Measurements from ENCODE around the gene USP35.
A peak's percentile ranks its signal among the peaks of the same experiment; 100 is the strongest.

The USP35 gene

DNA sequence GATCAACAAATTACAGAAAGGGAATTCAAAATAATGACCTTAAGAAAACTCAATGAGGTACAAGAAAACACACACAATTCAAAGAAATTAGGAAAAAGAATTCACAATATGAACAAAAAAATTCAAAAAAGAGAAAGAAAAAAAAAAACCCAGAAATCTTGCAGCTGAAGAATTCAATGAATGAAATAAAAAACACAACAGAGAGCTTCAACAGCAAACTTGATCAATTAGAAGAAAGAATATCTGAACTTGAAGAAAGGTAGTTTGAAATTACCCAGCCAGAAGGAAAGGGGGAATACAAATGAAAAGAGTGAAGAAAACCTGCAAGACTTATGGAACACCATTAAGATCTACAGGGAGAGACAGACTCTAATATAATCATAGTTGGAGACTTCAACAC lies 52.8 kb downstream of the USP35 start:
- no peak for DNase-seq

DNA sequence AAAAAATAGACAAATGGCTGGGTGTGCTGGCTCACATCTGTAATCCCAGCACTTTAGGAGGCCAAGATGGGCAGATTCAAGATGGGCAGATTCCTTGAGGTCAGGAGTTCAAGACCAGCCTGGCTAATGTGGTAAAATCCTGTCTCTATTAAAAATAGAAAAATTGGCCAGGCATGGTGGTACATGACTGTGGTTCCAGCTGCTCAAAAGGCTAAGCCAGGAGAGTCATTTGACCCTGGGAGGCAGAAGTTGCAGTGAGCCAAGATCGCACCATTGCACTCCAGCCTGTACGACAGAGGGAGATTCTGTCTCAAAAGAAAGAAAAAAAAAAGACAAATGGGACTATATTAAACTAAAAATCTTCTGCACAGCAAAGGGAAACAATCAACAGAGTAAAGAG lies 55.4 kb downstream of the USP35 start:
- DNase-seq: no peak

DNA sequence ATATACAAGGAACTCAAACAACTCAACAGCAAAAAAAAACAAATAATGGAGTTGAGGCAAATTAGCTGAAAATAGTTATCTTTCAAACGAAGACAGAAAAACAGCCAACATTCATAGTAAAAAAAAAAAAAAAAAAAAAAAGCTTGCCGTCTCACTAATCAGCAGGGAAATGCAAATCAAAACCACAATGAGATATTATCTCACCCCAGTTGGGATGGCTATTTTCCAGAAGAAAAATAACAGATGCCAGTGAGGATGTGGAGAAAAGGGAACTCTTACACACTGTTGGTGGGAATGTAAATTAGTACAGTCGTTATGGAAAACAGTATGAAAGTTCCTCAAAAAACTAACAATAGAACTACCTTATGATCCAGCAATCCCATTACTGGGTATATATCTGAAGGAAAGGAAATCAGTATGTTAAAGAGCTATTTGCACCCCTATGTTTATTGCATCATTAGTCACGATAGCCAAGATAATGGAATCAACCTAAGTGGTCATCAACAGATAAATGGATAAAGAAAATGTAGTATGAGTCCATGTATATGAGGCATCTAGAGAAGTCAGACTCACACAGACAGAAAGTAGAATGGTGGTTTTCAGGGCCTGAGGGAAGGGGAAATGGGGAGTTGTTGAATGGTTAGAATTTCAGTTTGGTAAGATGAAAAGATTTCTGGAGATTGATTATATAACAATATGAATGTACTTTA lies 56.0 kb downstream of the USP35 start:
- no peak for DNase-seq

DNA sequence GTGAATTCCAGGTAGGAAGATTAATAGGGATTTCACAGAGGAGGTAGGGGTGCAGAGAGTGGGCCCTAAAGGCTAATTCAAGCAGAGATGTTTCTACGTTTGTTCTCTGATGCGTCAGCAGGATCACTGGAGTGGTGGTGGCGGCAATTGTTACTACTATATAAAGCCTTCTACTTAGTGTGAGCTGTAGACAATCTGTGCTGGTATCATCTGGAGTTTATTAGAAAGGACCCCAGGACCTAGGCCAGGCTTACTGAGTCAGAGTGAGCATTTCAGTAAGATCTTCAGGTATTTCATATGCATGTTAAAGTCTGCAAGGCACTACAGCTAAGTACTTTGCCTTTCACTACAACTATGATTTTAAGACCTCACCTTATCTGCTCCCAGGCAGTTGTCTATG lies 59.5 kb downstream of the USP35 start:
- DNase-seq: no peak

DNA sequence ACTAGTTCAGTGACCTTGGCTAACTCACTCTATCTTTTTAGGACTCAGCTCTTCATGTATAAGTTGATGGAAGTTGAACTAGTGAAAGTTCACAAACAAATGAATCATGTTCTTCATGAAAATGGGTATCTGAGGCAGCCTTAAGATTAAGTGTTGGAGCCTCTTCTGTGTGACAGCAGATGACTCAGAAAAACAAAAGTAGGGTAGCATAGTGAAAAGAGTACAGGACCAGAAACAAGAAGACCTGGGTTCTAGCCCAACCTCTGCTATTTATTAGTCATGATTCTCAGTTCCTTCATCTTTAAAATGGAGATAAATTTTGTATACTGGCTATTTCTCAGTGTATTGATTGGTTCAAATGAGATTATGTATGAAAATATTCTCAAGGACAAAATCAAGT lies 60.2 kb downstream of the USP35 start:
- DNase-seq: no peak

DNA sequence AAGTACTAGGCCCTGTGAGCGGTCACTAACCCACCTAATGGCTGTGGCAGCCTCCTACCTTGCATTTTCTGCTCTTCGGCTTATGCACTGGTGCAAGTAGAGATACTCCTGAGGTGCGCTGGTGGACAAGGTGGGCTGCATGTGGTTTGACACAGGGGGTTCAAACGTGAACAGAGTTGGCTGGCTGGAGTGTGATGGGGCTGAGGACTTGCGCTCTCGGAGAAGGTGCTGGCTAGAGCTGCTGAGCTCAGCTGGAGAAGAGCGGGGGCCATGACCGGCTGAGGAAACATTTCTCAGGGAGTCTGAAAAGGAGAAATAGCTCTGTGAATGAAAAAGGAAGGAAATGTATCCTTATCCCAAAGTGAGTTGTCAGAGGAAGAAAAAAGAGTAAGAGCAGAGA lies 61.4 kb downstream of the USP35 start:
- DNase-seq: no peak

DNA sequence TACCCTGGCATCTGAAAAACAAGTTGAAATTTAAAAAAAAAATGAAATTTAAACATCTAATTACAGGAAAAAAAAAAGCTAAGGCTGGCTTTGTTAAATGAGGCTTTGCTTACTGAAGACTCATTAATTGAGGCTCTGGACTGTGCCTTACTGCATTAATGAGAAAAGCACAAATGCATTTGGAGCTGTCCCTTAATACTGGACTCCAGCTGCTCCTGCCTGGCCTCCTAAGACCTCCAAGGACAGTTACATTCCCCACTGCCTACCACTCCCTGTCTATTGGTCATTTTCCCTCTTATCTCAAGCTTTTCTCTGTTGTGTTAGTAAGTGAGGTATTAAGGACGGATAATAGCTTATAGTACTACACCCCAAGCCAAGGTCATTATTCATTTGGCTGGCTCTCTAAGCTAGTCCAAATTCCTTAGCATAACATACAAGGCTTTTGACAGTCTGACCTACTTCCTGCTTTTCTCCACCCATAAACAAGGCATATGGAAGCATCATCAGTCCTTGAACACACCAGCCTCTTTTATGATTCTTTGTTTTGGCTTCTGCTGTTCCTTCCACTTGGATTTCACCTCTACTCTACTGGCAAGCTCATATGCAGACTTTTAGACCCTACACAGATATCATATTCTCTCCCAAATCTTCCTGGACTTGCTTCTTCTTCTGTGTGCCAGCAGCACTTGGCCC lies 62.5 kb downstream of the USP35 start:
- DNase-seq: no peak

DNA sequence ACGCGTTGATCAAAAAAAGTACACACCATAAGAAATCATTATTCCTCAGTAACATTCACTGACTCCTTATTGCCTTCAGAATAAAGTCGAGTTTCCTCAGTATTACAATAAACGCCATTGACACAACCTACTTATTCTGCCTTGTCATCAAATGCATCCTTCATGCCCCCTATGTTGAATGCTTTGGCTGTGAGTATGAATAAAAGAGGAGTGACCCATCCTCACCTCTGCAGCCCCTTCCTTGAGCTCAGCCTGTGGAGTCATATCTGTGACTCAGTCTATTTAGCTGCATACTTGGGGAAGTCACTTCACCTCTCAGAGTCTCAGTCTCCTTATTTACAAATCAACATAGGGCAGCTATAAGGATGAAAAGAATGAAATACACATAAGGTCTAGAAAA lies 65.1 kb downstream of the USP35 start:
- DNase-seq: no peak

DNA sequence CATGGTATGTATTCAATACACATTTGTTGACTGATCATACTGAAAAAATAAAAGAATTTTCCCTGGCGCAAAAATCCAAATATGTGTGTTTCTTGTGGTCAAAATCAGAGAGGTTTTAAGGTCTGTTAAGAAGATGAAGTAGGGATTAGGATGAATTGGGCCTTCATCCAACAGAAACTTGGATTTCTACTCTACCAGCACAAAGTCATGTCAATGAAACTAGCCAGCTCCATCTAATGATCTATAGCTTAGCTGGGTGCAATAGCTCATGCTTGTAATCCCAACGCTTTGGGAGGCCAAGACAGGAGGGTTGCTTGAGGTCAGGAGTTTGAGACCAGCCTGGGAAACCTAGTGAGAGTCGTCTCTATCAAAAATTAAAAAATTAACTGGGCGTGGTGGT lies 65.5 kb downstream of the USP35 start:
- DNase-seq: no peak

DNA sequence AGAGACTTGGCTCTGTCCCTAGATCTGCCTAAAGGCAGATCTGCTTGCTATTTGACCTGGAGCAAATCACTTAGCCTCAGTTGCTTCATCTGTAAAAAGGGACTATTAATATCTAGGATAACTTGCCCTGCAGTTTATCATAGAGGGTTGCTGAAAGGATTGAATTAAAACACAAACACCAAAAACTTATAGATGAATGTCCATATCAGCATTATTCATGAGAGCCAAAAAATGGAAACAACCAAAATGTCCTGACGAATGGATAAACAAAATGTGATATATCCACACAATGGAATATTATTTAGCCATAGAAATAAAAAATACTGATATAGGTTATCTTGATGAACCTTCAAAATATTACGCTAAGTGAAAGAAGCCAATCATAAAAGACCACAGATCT lies 67.2 kb downstream of the USP35 start:
- DNase-seq: no peak

DNA sequence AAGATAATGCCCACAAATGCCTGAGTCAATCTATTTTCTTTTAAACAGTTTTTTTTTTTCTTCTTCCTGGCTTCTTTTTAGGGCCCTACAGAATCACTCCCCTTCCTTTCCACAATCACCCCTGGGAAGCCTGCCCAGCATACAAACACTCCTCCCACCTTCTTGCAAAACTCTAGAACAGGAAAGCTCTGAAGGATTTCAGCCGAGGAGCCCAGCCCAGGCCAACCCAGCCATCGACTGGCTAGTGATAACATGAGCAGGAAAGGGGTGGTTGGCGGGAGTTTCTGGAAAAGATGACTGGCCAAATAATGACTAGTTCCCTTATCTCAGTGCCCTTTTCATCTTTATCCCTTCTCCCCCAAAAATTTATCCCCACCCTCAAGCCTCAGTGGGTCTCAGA lies 68.2 kb downstream of the USP35 start:
- DNase-seq: peak; percentile 56 to 72

DNA sequence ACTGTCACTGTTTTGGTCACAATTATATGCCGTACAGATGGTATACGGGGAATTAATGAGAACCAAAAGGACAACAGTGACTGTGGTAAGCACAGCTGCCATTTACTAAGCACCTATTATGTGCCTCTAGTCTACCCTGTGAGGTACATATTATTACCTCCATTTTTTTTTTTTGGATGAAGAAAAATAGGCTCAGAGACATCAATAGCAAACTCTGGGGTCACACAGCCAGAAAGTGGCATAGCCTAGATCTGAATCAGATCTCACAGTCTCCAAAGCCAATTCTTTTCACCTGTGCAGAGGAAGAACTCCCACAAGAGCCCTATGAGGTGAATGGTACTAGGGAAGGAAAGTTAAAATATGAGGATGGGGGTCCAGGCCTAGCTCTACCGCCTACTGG lies 68.9 kb downstream of the USP35 start:
- DNase-seq: no peak

DNA sequence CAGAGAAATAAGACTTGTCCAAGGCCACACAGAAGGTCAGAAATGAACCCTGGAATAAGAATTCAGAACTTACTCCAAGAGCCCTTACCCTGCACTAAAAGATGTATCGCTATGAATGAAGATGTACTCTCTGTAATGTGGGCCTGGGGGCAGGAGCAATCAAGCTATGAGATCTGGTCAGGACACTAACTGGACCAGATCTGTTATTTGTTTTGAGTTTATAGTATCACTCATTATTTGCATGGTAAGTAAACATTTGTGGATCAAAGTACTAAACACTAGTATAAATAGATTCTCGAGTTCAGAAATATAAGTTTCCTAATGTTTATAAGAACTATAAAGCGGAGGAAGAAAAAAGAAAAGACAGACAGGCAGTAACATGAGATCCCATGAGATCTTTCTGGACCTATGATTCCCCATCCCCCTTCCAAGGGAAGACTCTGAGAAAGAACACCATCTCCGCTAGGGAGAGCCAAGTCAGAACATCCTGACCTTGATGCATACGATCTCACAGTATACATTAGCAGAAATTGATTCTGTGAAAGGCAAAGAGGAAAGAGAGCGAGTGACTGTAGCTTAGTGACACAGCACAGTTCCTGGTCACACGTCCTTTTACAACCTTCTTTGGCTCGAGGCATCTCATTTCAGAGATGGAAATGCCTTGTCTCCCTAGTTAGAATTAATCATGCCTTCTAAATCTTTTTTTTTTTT lies 71.2 kb downstream of the USP35 start:
- DNase-seq: no peak

DNA sequence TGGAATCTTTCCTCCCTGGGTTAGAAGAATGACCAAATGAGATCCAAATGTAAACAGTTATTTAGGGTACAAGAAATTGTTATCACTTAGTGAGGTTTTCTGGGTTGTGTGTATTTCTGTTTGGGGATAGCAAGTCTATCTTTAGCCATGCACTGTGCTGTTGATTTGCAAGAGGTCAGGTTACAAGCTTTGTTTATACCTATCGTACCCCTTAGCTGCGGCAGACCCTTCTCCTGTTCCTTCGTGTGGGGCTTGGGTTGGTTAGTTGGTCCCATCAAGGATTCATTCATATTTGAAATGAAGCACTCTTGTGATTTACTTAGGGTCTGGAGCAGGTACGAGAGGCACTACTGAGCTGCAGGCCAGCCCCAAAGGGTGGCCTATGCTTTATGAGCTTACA lies 72.6 kb downstream of the USP35 start:
- DNase-seq: no peak

DNA sequence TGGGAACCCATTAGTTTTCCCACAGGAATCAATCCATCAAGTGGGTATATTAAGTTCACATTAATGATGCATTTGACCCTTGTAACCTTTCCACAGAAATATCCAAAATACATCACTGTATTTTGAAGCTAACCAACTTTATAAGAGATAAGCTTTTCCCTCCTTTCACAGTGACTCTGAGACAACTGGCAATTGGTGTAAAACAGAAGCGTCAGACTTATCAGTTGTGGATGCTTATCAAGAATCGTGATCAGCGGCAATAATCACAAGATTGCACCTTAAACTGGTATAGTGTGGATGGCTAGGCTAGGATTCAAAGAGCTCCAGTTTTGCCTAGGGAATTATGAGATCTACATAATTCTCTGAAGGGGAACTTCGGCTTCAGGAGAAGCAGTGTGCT lies 73.1 kb downstream of the USP35 start:
- DNase-seq: no peak

DNA sequence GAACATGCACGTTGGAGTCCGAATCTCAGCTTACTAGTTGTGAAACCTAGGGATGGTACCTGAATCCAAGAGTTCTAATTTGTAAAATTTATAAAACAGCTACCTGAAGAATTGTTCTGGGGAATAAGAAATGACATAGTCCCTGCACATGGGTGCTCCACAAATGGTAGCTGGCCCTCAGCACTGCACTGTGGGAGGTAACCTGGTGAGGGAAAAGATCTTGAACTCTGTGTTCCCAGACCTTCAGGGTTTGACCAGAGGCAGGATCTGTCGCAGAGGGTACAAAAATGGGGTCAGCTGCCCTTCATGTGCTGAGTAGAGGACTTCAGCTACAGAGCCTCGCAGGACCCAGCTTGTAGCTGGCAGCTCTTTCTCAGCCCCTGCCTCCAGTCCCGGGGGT lies 73.5 kb downstream of the USP35 start:
- DNase-seq: no peak

DNA sequence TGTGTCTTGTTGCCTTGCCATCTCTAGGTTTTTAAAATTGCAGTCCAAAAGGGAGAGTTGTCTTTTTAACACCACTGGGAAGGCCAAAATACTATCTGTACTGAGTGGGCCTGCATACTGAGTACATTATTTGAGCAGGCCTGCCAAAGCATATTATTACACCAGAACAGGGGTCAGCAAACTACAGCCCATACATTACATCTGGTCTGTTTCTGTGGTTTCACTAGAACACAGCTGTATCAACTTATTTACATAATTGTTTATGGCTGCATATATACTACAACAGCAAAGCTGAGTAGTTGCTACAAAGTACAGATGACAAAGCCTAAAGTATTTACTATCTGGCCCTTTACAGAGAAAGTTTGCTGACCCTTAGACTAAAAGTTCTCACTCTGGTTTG lies 74.0 kb downstream of the USP35 start:
- no peak for DNase-seq

All from AML-193 (cell line).